ENCODE measurements around the gene TBCC. TPM values are rescaled to one million over a fixed set of nuclear protein-coding genes. Genes with fewer than 3 reads are reported as not detected.

TBCC gene
- total and polyA plus RNA-seq, 7 donors, result 13.1 to 41.3 (median 19.1) TPM

GRCh38 chr6:42783876-42784642 is 38.2 kb upstream of the TBCC start:
- ATAC-seq (peak in 3 of 4 donors; percentile 37 to 62 (median 46)), DNase-seq (no peak)
- peak; percentile 4 for TF ChIP-seq CTCF (IDR thresholded peaks at IDR 0.05)
- Histone ChIP-seq H3K27me3 (ENCODE audit: insufficient read depth in 3 of 3, low read length in 2 of 3) (no peaks in the 10 kb centered on the region), H3K36me3 (ENCODE audit: insufficient read depth in 1 of 2, low read depth in 1 of 2) (no peaks in the 10 kb centered on the region), H3K4me1 (peaks cover 35% of the 10 kb centered on the region), H3K27ac (peak overlapping the region; percentile 100), H3K4me3 (peak overlapping the region; percentile 90), H3K9me3 (no peaks in the 10 kb centered on the region)
- intact Hi-C loops (cut with DNase I), result loop anchor here in 1 of 2 donors (2.0 to 5.0 kb wide), 2 partner anchors 37 to 93 kb away; partner anchors contain the start of genes RPL7L1 and TBCC
- 0 to 1% (median 1%) methylated on average over 10 of the region's 10 CpGs for WGBS, 3 donors

- ATAC-seq (peak; percentile 66 to 77 (median 70)), DNase-seq (peak; percentile 84 to 91)
- Histone ChIP-seq H3K4me1 (peaks cover 28% of the 10 kb centered on the region), H3K27me3 (ENCODE audit: insufficient read depth in 3 of 3, low read length in 2 of 3) (no peaks in the 10 kb centered on the region), H3K4me3 (peak overlapping the region; percentile 90), H3K36me3 (ENCODE audit: insufficient read depth in 1 of 2, low read depth in 1 of 2) (no peaks in the 10 kb centered on the region), H3K27ac (peak overlapping the region; percentile 100), H3K9me3 (no peaks in the 10 kb centered on the region)
- intact Hi-C loops (cut with DNase I), result loop anchor here in 1 of 2 donors (2.0 to 5.0 kb wide), 2 partner anchors 37 to 94 kb away; partner anchors contain the start of genes RPL7L1 and TBCC
- WGBS, 3 donors, result 0% methylated on average over 62 to 79 of the region's 79 CpGs
- no peak for TF ChIP-seq CTCF (IDR thresholded peaks at IDR 0.05)
Measured at GRCh38 chr6:42783177-42783875, 37.4 kb upstream of the TBCC start.

- DNase-seq, result peak; percentile 80 to 92
- Histone ChIP-seq H3K9me3 (no peaks in the 10 kb centered on the region), H3K4me1 (peaks cover 24% of the 10 kb centered on the region), H3K27me3 (ENCODE audit: insufficient read depth in 3 of 3, low read length in 2 of 3) (no peaks in the 10 kb centered on the region), H3K27ac (peak overlapping the region; percentile 100), H3K4me3 (peak overlapping the region; percentile 90), H3K36me3 (ENCODE audit: insufficient read depth in 1 of 2, low read depth in 1 of 2) (no peaks in the 10 kb centered on the region)
- peak; percentile 74 to 77 (median 76) for ATAC-seq
- no peak for TF ChIP-seq CTCF (IDR thresholded peaks at IDR 0.05)
- 0% methylated on average over 28 to 51 of the region's 51 CpGs for WGBS, 3 donors
- intact Hi-C loops (cut with DNase I), result loop anchor here (1.0 to 5.0 kb wide), 3 partner anchors 36 to 95 kb away; partner anchors contain the start of genes TBCC (in 2 of the 2) and RPL7L1 (in 1 of the 2)
Measured at GRCh38 chr6:42782689-42783176, 36.8 kb upstream of the TBCC start.

- H3K27me3 ChIP-seq (ENCODE audit: insufficient read depth in 3 of 3, low read length in 2 of 3), result no peaks in the 10 kb centered on the region
- no peaks in the 10 kb centered on the region for H3K9me3 ChIP-seq
- TF ChIP-seq CTCF (IDR thresholded peaks at IDR 0.05), result no peak
- WGBS, 3 donors, result 0 to 1% (median 1%) methylated on average over 22 to 68 of the region's 70 CpGs
- H3K4me1 ChIP-seq, result peaks cover 18% of the 10 kb centered on the region
- intact Hi-C loops (cut with DNase I), result loop anchor here (1.0 to 5.0 kb wide), 3 partner anchors 35 to 95 kb away; partner anchors contain the start of genes TBCC (in 2 of the 2) and RPL7L1 (in 1 of the 2)
- peak within 1 kb of the TSS; percentile 100 for H3K27ac ChIP-seq
- peak; percentile 74 to 86 for DNase-seq
- peak; percentile 26 to 50 (median 41) for ATAC-seq
- H3K4me3 ChIP-seq, result peak within 1 kb of the TSS; percentile 90
- no peaks in the 10 kb centered on the region for H3K36me3 ChIP-seq (ENCODE audit: insufficient read depth in 1 of 2, low read depth in 1 of 2)
Measured at GRCh38 chr6:42781796-42782688, 36.1 kb upstream of the TBCC start, which contains the start of gene BICRAL. Gene BICRAL (plus strand): TSS chr6:42782052. CDS start chr6:42822023, 39,971 bp downstream.
